Right lobe of liver (tissue), 4 donors: ENCODE results near the gene SLC16A10.

ENCODE experiments used
- POLR2A ChIP-seq: fragments of 450-650 bp; IDR thresholded peaks from one replicate; pipeline ENCODE4 v1.6.1; 2017; ENCODE audit warnings: antibody characterized with exemption, mild to moderate bottlenecking
- TF ChIP-seq, protein P1 (sequence below), 4 donors: fragments of 200-600 bp in 3 of 4; fragments of 450-650 bp in 1 of 4; IDR thresholded peaks; one replicate each; pipeline versions ENCODE4 v1.5.1 to v1.8.0; 2016 to 2022; ENCODE audit warnings: antibody characterized with exemption in 4 of 4, mild to moderate bottlenecking in 2 of 4
- donor health status: DM: no; HTN: no; CAD: no.
- donor health status: DM: no; HTN: no; CAD: no.
- donor health status: DM: no; HTN: yes; CAD: no.

DNA sequence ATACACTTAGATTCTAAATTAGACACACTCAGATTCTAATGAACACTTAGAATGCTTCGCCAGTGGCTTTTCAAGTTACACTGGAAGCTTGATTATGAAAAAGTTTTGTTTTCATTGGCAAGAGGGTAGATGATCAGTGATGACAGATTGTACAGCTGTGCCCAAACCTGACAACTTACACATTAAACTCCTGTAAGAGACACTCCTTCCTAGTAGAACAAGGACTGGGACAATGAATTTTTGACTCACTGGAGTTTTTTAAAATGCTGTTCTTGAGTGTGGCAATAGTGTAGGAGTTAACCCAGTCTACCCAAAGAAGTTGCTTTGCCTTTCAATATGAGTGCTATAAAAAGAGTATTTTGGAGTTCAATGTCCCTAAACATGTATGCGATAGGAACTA lies 140.8 kb downstream of the SLC16A10 start:
- TF ChIP-seq, protein P1, sequence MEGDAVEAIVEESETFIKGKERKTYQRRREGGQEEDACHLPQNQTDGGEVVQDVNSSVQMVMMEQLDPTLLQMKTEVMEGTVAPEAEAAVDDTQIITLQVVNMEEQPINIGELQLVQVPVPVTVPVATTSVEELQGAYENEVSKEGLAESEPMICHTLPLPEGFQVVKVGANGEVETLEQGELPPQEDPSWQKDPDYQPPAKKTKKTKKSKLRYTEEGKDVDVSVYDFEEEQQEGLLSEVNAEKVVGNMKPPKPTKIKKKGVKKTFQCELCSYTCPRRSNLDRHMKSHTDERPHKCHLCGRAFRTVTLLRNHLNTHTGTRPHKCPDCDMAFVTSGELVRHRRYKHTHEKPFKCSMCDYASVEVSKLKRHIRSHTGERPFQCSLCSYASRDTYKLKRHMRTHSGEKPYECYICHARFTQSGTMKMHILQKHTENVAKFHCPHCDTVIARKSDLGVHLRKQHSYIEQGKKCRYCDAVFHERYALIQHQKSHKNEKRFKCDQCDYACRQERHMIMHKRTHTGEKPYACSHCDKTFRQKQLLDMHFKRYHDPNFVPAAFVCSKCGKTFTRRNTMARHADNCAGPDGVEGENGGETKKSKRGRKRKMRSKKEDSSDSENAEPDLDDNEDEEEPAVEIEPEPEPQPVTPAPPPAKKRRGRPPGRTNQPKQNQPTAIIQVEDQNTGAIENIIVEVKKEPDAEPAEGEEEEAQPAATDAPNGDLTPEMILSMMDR (IDR thresholded peaks at IDR 0.05) = no peak
- TF ChIP-seq POLR2A = no peak
